Esophagus mucosa (tissue), 1 donor: ENCODE results near the gene PHOX2A. TPM values are rescaled to one million over a fixed set of nuclear protein-coding genes. Genes with fewer than 3 reads are reported as not detected.

Experiments
- ATAC-seq: fragments of 200-7000 bp; cut with Tn5 transposase; one replicate; pipeline ENCODE4 v1.9.1; 2020
- total RNA-seq: library from RNA; stranded (reverse); gene quantifications from one replicate; pipeline ENCODE4 v1.2.4, GENCODE V29; 2023
- donor health status: DM: yes; HTN: yes; CAD: no.

The PHOX2A gene
- total RNA-seq, 1 donor from 2014 or later: not detected

- no peak for ATAC-seq
Observed at GRCh38 chr11:72233056-72233772, 10.8 kb downstream of the PHOX2A start.

GRCh38 chr11:72232260-72233055 is 11.5 kb downstream of the PHOX2A start:
- no peak for ATAC-seq

GRCh38 chr11:72231396-72232259 is 12.3 kb downstream of the PHOX2A start:
- ATAC-seq: no peak

GRCh38 chr11:72230764-72231365 is 13.1 kb downstream of the PHOX2A start:
- ATAC-seq: no peak

- no peak for ATAC-seq
Observed at GRCh38 chr11:72229925-72230763, 13.8 kb downstream of the PHOX2A start.

- no peak for ATAC-seq
Observed at GRCh38 chr11:72229336-72229924, 14.5 kb downstream of the PHOX2A start.

GRCh38 chr11:72228844-72229231 is 15.1 kb downstream of the PHOX2A start:
- no peak for ATAC-seq

GRCh38 chr11:72228229-72228843 is 15.6 kb downstream of the PHOX2A start:
- no peak for ATAC-seq

GRCh38 chr11:72227316-72228228 is 16.4 kb downstream of the PHOX2A start:
- ATAC-seq: no peak

GRCh38 chr11:72226701-72227100 is 17.3 kb downstream of the PHOX2A start:
- no peak for ATAC-seq

- ATAC-seq: no peak
Observed at GRCh38 chr11:72225411-72225951, 18.5 kb downstream of the PHOX2A start.

- peak; percentile 2 for ATAC-seq
Observed at GRCh38 chr11:72224564-72225410, 19.2 kb downstream of the PHOX2A start, which contains the start of gene INPPL1. TSS of gene INPPL1 (plus strand) at chr11:72224767. CDS start at chr11:72224985, 218 bp downstream.

- peak; percentile 61 for ATAC-seq
Observed at GRCh38 chr11:72223615-72224563, 20.1 kb downstream of the PHOX2A start.

GRCh38 chr11:72222907-72223614 is 20.9 kb downstream of the PHOX2A start:
- peak; percentile 80 for ATAC-seq

GRCh38 chr11:72222106-72222891 is 21.7 kb downstream of the PHOX2A start:
- ATAC-seq: no peak
